GM23338 (cell line): ENCODE results near the gene NFATC3.

Experiments
- CREB1 ChIP-seq: fragments of 250-450 bp; sonication (Bioruptor Pico); IDR thresholded peaks from 2 replicates; pipeline ENCODE4 v1.5.0; 2020; ENCODE audit warnings: low read depth, mild to moderate bottlenecking, moderate library complexity
- EZH2 ChIP-seq: fragments of 200-600 bp; sonication (generic); IDR thresholded peaks from one replicate; pipeline ENCODE4 v1.8.0; 2017; ENCODE audit warnings: antibody characterized with exemption, mild to moderate bottlenecking, low read depth; ENCODE audit not compliant: unreplicated experiment
- EZH2phosphoT487 ChIP-seq: fragments of 200-600 bp; sonication (generic); IDR thresholded peaks from one replicate; pipeline ENCODE4 v1.8.1; 2018; ENCODE audit warnings: antibody characterized with exemption; ENCODE audit not compliant: unreplicated experiment
- JUNB ChIP-seq: IDR thresholded peaks from one replicate; pipeline ENCODE4 v1.6.1; 2016; ENCODE audit warnings: antibody characterized with exemption; ENCODE audit not compliant: unreplicated experiment
- NANOG ChIP-seq: IDR thresholded peaks from 2 replicates; pipeline ENCODE4 v1.6.1; 2016; ENCODE audit warnings: antibody characterized with exemption, borderline replicate concordance
- POLR2AphosphoS5 ChIP-seq: IDR thresholded peaks from 2 replicates; pipeline ENCODE4 v1.6.1; 2016; ENCODE audit warnings: antibody characterized with exemption, low read depth
- STAT1 ChIP-seq: IDR thresholded peaks from one replicate; pipeline ENCODE4 v1.6.1; 2016; ENCODE audit warnings: antibody characterized with exemption; ENCODE audit not compliant: unreplicated experiment
- ZNF462 ChIP-seq: fragments of 250-450 bp; sonication (Bioruptor Pico); IDR thresholded peaks from 2 replicates; pipeline ENCODE4 v1.5.0; 2020; ENCODE audit warnings: mild to moderate bottlenecking, moderate library complexity
- TF ChIP-seq, protein P1 (sequence below), 2 experiments: fragments of 200-600 bp in 1 of 2; sonication (generic) in 1 of 2; conservative IDR thresholded peaks; 2 replicates each; pipeline versions ENCODE4 v1.5.1 to v1.6.1; 2016 to 2017; ENCODE audit warnings: antibody characterized with exemption in 2 of 2, low read depth in 2 of 2, mild to moderate bottlenecking in 2 of 2, moderate library complexity in 1 of 2

- TF ChIP-seq, protein P1, sequence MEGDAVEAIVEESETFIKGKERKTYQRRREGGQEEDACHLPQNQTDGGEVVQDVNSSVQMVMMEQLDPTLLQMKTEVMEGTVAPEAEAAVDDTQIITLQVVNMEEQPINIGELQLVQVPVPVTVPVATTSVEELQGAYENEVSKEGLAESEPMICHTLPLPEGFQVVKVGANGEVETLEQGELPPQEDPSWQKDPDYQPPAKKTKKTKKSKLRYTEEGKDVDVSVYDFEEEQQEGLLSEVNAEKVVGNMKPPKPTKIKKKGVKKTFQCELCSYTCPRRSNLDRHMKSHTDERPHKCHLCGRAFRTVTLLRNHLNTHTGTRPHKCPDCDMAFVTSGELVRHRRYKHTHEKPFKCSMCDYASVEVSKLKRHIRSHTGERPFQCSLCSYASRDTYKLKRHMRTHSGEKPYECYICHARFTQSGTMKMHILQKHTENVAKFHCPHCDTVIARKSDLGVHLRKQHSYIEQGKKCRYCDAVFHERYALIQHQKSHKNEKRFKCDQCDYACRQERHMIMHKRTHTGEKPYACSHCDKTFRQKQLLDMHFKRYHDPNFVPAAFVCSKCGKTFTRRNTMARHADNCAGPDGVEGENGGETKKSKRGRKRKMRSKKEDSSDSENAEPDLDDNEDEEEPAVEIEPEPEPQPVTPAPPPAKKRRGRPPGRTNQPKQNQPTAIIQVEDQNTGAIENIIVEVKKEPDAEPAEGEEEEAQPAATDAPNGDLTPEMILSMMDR (conservative IDR thresholded peaks at IDR 0.05; ENCODE audit: low read depth in 2 of 2) = no peak
- TF ChIP-seq EZH2phosphoT487 = no peak
- TF ChIP-seq POLR2AphosphoS5 = no peak
- no peak for TF ChIP-seq EZH2
- TF ChIP-seq JUNB = no peak
- no peak for TF ChIP-seq ZNF462 (CRISPR knock-in tag)
- no peak for TF ChIP-seq STAT1
- TF ChIP-seq NANOG = no peak
- TF ChIP-seq CREB1 (CRISPR knock-in tag) = no peak
Observed at GRCh38 chr16:68234188-68235107, 149.3 kb downstream of the NFATC3 start.
